Epithelial cell of esophagus (primary cell): ENCODE results near the gene PRR33.

Experiments used
- DNase-seq: peaks from one replicate; pipeline ENCODE4 v3.0.0; 2010; ENCODE audit warnings: low read depth
- H3K4me3 ChIP-seq: 2 replicates; pipeline ENCODE4 v1.5.1; 2011; ENCODE audit warnings: mild to moderate bottlenecking, low read length, control low read depth
- CTCF ChIP-seq: IDR thresholded peaks from 2 replicates; pipeline ENCODE4 v1.5.1; 2011; ENCODE audit warnings: low read depth, mild to moderate bottlenecking, low read length, control low read depth, inconsistent platforms; ENCODE audit not compliant: insufficient read depth; ENCODE audit errors: missing control alignments

The PRR33 gene

GRCh38 chr11:1936072-1936780 is 44.5 kb upstream of the PRR33 start:
- no peak overlapping the region for H3K4me3 ChIP-seq
- TF ChIP-seq CTCF, result no peak
- no peak for DNase-seq

- no peak overlapping the region for H3K4me3 ChIP-seq
- TF ChIP-seq CTCF, result no peak
- DNase-seq, result no peak
These were observed 43.7 kb upstream of the PRR33 start for GRCh38 chr11:1935156-1936071.

- DNase-seq, result no peak
- TF ChIP-seq CTCF, result no peak
These were observed 42.9 kb upstream of the PRR33 start for GRCh38 chr11:1934335-1935155.

GRCh38 chr11:1933416-1934334 is 42.0 kb upstream of the PRR33 start:
- no peak overlapping the region for H3K4me3 ChIP-seq
- DNase-seq, result no peak
- no peak for TF ChIP-seq CTCF

More at GRCh38 chr11:1934335-1935155, 42.9 kb upstream of the PRR33 start:
- H3K4me3 ChIP-seq, result no peak overlapping the region

- no peak for TF ChIP-seq CTCF
- H3K4me3 ChIP-seq, result no peak overlapping the region
- no peak for DNase-seq
These were observed 41.0 kb upstream of the PRR33 start for GRCh38 chr11:1932681-1933080.

GRCh38 chr11:1932105-1932480 is 40.4 kb upstream of the PRR33 start:
- TF ChIP-seq CTCF, result no peak
- no peak overlapping the region for H3K4me3 ChIP-seq
- no peak for DNase-seq
